ENCODE measurements around the gene PAAF1.

PAAF1 gene

GRCh38 chr11:73974604-73975478, 98.0 kb downstream of the PAAF1 start:
- no peak for DNase-seq

DNA sequence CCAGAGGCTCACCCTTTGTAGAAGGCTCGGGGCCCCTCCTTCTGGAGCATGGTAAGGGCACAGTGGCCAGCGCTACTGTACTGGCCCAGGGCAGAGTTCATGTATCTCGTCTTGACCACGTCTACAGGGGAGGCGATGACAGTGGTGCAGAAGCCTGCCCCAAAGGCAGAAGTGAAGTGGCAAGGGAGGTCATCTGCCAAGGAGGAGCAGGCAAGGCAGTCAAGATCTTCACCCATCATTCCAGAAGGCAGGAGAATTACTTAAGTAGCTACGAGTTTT, 98.6 kb downstream of the PAAF1 start:
- DNase-seq = no peak

GRCh38 chr11:73976451-73977151, 99.8 kb downstream of the PAAF1 start:
- no peak for DNase-seq

DNA sequence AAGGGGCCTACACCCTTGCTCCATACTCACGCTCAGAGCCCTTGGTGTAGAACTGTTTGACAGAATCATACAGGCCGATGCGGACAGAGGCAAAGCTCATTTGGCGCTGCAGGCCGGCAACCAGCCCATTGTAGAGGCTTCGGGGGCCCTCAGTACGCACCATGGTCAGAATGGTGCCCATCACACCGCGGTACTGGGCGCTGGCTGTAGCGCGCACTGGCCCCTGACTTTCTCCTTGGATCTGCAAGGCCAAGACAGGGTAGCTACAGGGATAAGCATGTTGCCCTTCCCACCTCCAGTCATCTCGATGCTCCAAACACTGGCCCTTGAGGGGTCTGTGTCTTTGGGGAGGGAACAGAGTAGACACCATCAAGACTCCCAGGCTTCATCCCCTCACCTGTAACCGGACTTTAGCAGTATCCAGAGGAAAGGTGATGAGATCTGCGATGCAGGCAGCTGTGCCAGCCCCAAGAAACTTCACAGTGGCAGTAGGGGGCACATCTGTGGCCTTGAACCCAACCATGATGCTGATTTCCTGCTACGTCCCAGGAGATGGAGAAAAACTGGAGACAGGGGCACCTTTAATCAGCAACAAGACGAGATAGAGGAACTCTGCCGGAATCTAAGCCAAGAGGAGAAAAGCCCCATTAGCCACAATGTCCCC, 101.2 kb downstream of the PAAF1 start:
- DNase-seq = no peak

GRCh38 chr11:73978576-73979086, 101.8 kb downstream of the PAAF1 start:
- DNase-seq = no peak

GRCh38 chr11:73980001-73980961, 103.5 kb downstream of the PAAF1 start:
- DNase-seq = peak; percentile 94
